ENCODE results near the gene RARA. TPM values are rescaled to one million over a fixed set of nuclear protein-coding genes. Genes with fewer than 3 reads are reported as not detected.

Gene RARA
- 6.0 and 8.8 TPM in 2 replicates for total RNA-seq

GRCh38 chr17:40309031-40309948 lies at the start of gene RARA:
TSS of gene RARA (plus strand) at chr17:40309180. CDS start at chr17:40331219, 22,039 bp downstream.

DNA sequence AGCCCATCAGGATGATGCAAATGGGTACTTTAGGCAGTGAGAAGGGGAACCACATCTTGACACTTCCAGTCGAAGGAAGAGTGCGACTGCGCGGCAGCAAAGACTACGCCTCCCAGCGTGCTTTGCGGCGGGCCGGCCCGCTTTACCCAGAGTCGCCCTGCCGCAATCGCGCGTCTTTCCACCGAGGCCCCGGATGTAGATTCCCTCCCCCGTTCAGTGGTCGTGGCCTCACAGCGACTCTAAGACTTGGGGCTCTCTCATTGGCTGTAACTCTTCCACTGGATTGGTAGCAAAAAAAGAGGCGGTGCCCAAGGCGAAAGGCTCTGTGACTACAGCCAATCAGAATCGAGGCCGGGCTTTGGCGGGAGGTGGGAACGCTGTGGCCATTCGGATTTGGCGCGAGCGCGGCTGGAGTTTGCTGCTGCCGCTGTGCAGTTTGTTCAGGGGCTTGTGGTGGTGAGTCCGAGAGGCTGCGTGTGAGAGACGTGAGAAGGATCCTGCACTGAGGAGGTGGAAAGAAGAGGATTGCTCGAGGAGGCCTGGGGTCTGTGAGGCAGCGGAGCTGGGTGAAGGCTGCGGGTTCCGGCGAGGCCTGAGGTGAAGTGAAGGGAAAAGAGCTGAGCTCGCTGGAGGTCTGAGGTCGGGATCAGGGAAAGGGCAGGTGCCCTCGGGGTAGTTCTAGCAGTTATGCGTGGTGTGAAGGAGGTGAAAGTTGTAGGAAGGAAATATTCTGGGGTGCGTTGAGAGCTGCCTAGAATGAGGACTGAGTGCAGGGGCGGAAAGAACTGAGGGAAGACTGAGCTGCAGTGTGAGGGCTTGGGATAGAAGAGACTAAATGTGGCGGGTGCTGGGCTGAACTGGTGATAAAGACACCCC lies 21.2 kb upstream of the RARA start, which contains the start of gene CDC6:
Gene CDC6, plus strand, starts transcription at position 386 of the 876 bp plus-strand sequence. CDS start 1,542 bp downstream, outside the sequence.

GRCh38 chr17:40364121-40364861 lies 55.3 kb downstream of the RARA start, which contains the start of gene GJD3:
TSS of gene GJD3 (minus strand) at chr17:40364737. CDS start at chr17:40363815, 922 bp downstream.

Other genes starting within 250 kb of the RARA start
- gene THRA, start 246.2 kb upstream of the RARA start, total RNA-seq, result 18.6 and 20.0 TPM in 2 replicates
- gene NR1D1, start 208.6 kb upstream of the RARA start, total RNA-seq, result 1.2 and 1.5 TPM in 2 replicates
- 36.4 and 40.8 TPM in 2 replicates for gene MSL1, start 187.2 kb upstream of the RARA start, total RNA-seq
- gene CASC3, start 168.6 kb upstream of the RARA start, total RNA-seq, result 17.9 and 22.4 TPM in 2 replicates
- gene RAPGEFL1, start 131.7 kb upstream of the RARA start, total RNA-seq, result 0.52 and 1.2 TPM in 2 replicates
- 6.3 and 7.1 TPM in 2 replicates for gene WIPF2, start 89.9 kb upstream of the RARA start, total RNA-seq
- gene CDC6, start 21.3 kb upstream of the RARA start, total RNA-seq, result 4.1 and 5.3 TPM in 2 replicates
- gene GJD3, start 55.6 kb downstream of the RARA start, total RNA-seq, result 3.1 and 3.5 TPM in 2 replicates
- 16.1 and 20.0 TPM in 2 replicates for gene TOP2A, start 108.7 kb downstream of the RARA start, total RNA-seq
- gene IGFBP4, start 134.3 kb downstream of the RARA start, total RNA-seq, result 242 and 387 TPM in 2 replicates
- gene TNS4, start 192.4 kb downstream of the RARA start, total RNA-seq, result not detected in 2 replicates